ENCODE data around the gene UNC79. TPM values are rescaled to one million over a fixed set of nuclear protein-coding genes. Genes with fewer than 3 reads are reported as not detected.

The UNC79 gene
- total and polyA plus RNA-seq, 5 donors from 2014 or later: not detected

GRCh38 chr14:93548102-93548843 is 117.5 kb downstream of the UNC79 start:
- ATAC-seq (ENCODE audit: low read depth in 2 of 2): no peak
- no peak for DNase-seq
- Histone ChIP-seq H3K27ac (ENCODE audit: insufficient read depth, low read length, poor library complexity, severe bottlenecking) (no peak overlapping the region), H3K27me3 (ENCODE audit: control insufficient read depth, insufficient read depth, low read length) (peaks cover 8% of the 10 kb centered on the region), H3K9me3 (ENCODE audit: control insufficient read depth in 2 of 2, low read length in 2 of 2) (no peaks in the 10 kb centered on the region), H3K36me3 (ENCODE audit: control insufficient read depth, insufficient read depth, low read length) (no peaks in the 10 kb centered on the region), H3K4me3 (ENCODE audit: low read depth, low read length) (no peak overlapping the region), H3K4me1 (ENCODE audit: control insufficient read depth, insufficient read depth, low read length, poor library complexity, severe bottlenecking) (no peaks in the 10 kb centered on the region)
- Mint-ChIP-seq H3K4me1 (no peaks in the 10 kb centered on the region), H3K27me3 (peaks cover 36% of the 10 kb centered on the region), H3K36me3 (no peaks in the 10 kb centered on the region), H3K9me3 (no peaks in the 10 kb centered on the region), H3K27ac (no peak overlapping the region), H3K4me3 (no peak overlapping the region)

- Mint-ChIP-seq H3K27me3 (peaks cover 39% of the 10 kb centered on the region), H3K9me3 (no peaks in the 10 kb centered on the region), H3K36me3 (no peaks in the 10 kb centered on the region), H3K4me3 (no peak overlapping the region), H3K27ac (no peak overlapping the region), H3K4me1 (no peaks in the 10 kb centered on the region)
- Histone ChIP-seq H3K4me3 (ENCODE audit: low read depth, low read length) (no peak overlapping the region), H3K36me3 (ENCODE audit: control insufficient read depth, insufficient read depth, low read length) (no peaks in the 10 kb centered on the region), H3K27me3 (ENCODE audit: control insufficient read depth, insufficient read depth, low read length) (peaks cover 8% of the 10 kb centered on the region), H3K27ac (ENCODE audit: insufficient read depth, low read length, poor library complexity, severe bottlenecking) (no peak overlapping the region), H3K4me1 (ENCODE audit: control insufficient read depth, insufficient read depth, low read length, poor library complexity, severe bottlenecking) (no peaks in the 10 kb centered on the region), H3K9me3 (ENCODE audit: control insufficient read depth in 2 of 2, low read length in 2 of 2) (no peaks in the 10 kb centered on the region)
- ATAC-seq (ENCODE audit: low read depth in 2 of 2): no peak
- no peak for DNase-seq
Observed at GRCh38 chr14:93549595-93549994, 118.9 kb downstream of the UNC79 start.

GRCh38 chr14:93564918-93565317 is 134.2 kb downstream of the UNC79 start:
- H3K9me3 ChIP-seq (ENCODE audit: control insufficient read depth in 2 of 2, low read length in 2 of 2): no peaks in the 10 kb centered on the region
- no peaks in the 10 kb centered on the region for H3K27me3 ChIP-seq (ENCODE audit: control insufficient read depth, insufficient read depth, low read length)
- Mint-ChIP-seq H3K4me1 (no peaks in the 10 kb centered on the region), H3K9me3 (no peaks in the 10 kb centered on the region), H3K36me3 (no peaks in the 10 kb centered on the region), H3K27ac (no peak overlapping the region), H3K27me3 (peaks cover 4% of the 10 kb centered on the region), H3K4me3 (no peak overlapping the region)
- H3K27ac ChIP-seq (ENCODE audit: insufficient read depth, low read length, poor library complexity, severe bottlenecking): no peak overlapping the region
- DNase-seq (no peak), ATAC-seq (ENCODE audit: low read depth in 2 of 2) (no peak)
- no peak overlapping the region for H3K4me3 ChIP-seq (ENCODE audit: low read depth, low read length)
- H3K4me1 ChIP-seq (ENCODE audit: control insufficient read depth, insufficient read depth, low read length, poor library complexity, severe bottlenecking): no peaks in the 10 kb centered on the region
- no peaks in the 10 kb centered on the region for H3K36me3 ChIP-seq (ENCODE audit: control insufficient read depth, insufficient read depth, low read length)

- Histone ChIP-seq H3K36me3 (ENCODE audit: control insufficient read depth, insufficient read depth, low read length) (no peaks in the 10 kb centered on the region), H3K27ac (ENCODE audit: insufficient read depth, low read length, poor library complexity, severe bottlenecking) (no peak overlapping the region), H3K9me3 (ENCODE audit: control insufficient read depth in 2 of 2, low read length in 2 of 2) (no peaks in the 10 kb centered on the region), H3K4me3 (ENCODE audit: low read depth, low read length) (no peak overlapping the region), H3K4me1 (ENCODE audit: control insufficient read depth, insufficient read depth, low read length, poor library complexity, severe bottlenecking) (no peaks in the 10 kb centered on the region), H3K27me3 (ENCODE audit: control insufficient read depth, insufficient read depth, low read length) (no peaks in the 10 kb centered on the region)
- Mint-ChIP-seq H3K4me1 (no peaks in the 10 kb centered on the region), H3K36me3 (no peaks in the 10 kb centered on the region), H3K27me3 (peaks cover 4% of the 10 kb centered on the region), H3K27ac (no peak overlapping the region), H3K4me3 (no peak overlapping the region), H3K9me3 (no peaks in the 10 kb centered on the region)
- ATAC-seq (ENCODE audit: low read depth in 2 of 2) (no peak), DNase-seq (no peak)
Observed at GRCh38 chr14:93566065-93566693, 135.4 kb downstream of the UNC79 start.

GRCh38 chr14:93571275-93571674 is 140.5 kb downstream of the UNC79 start:
- Mint-ChIP-seq H3K4me1 (no peaks in the 10 kb centered on the region), H3K9me3 (no peaks in the 10 kb centered on the region), H3K27me3 (no peaks in the 10 kb centered on the region), H3K27ac (no peak overlapping the region), H3K4me3 (no peak overlapping the region), H3K36me3 (no peaks in the 10 kb centered on the region)
- Histone ChIP-seq H3K4me3 (ENCODE audit: low read depth, low read length) (no peak overlapping the region), H3K27ac (ENCODE audit: insufficient read depth, low read length, poor library complexity, severe bottlenecking) (no peak overlapping the region), H3K36me3 (ENCODE audit: control insufficient read depth, insufficient read depth, low read length) (no peaks in the 10 kb centered on the region), H3K4me1 (ENCODE audit: control insufficient read depth, insufficient read depth, low read length, poor library complexity, severe bottlenecking) (no peaks in the 10 kb centered on the region), H3K9me3 (ENCODE audit: control insufficient read depth in 2 of 2, low read length in 2 of 2) (no peaks in the 10 kb centered on the region), H3K27me3 (ENCODE audit: control insufficient read depth, insufficient read depth, low read length) (peaks cover 5% of the 10 kb centered on the region)
- ATAC-seq (ENCODE audit: low read depth in 2 of 2) (no peak), DNase-seq (no peak)

GRCh38 chr14:93579178-93579577 is 148.4 kb downstream of the UNC79 start:
- H3K27ac Mint-ChIP-seq: no peak overlapping the region

GRCh38 chr14:93582516-93582915 is 151.8 kb downstream of the UNC79 start:
- no peak overlapping the region for H3K27ac Mint-ChIP-seq
- Histone ChIP-seq H3K4me1 (ENCODE audit: control insufficient read depth, insufficient read depth, low read length, poor library complexity, severe bottlenecking) (no peaks in the 10 kb centered on the region), H3K27ac (ENCODE audit: insufficient read depth, low read length, poor library complexity, severe bottlenecking) (no peak overlapping the region), H3K9me3 (ENCODE audit: control insufficient read depth in 2 of 2, low read length in 2 of 2) (no peaks in the 10 kb centered on the region), H3K36me3 (ENCODE audit: control insufficient read depth, insufficient read depth, low read length) (no peaks in the 10 kb centered on the region), H3K4me3 (ENCODE audit: low read depth, low read length) (no peak overlapping the region), H3K27me3 (ENCODE audit: control insufficient read depth, insufficient read depth, low read length) (no peaks in the 10 kb centered on the region)
- no peaks in the 10 kb centered on the region for H3K4me1 Mint-ChIP-seq
- H3K36me3 Mint-ChIP-seq: no peaks in the 10 kb centered on the region
- H3K4me3 Mint-ChIP-seq: no peak overlapping the region
- ATAC-seq (ENCODE audit: low read depth in 2 of 2) (no peak), DNase-seq (no peak)
- H3K27me3 Mint-ChIP-seq: peaks cover 9% of the 10 kb centered on the region
- peaks cover 0 to 1% (median 0%) of the 10 kb centered on the region in 7 donors for H3K9me3 Mint-ChIP-seq

More at GRCh38 chr14:93579178-93579577, 148.4 kb downstream of the UNC79 start:
- H3K27me3 Mint-ChIP-seq: peaks cover 7% of the 10 kb centered on the region
- Histone ChIP-seq H3K9me3 (ENCODE audit: control insufficient read depth in 2 of 2, low read length in 2 of 2) (no peaks in the 10 kb centered on the region), H3K4me1 (ENCODE audit: control insufficient read depth, insufficient read depth, low read length, poor library complexity, severe bottlenecking) (no peaks in the 10 kb centered on the region), H3K27ac (ENCODE audit: insufficient read depth, low read length, poor library complexity, severe bottlenecking) (no peak overlapping the region), H3K4me3 (ENCODE audit: low read depth, low read length) (no peak overlapping the region), H3K27me3 (ENCODE audit: control insufficient read depth, insufficient read depth, low read length) (no peaks in the 10 kb centered on the region), H3K36me3 (ENCODE audit: control insufficient read depth, insufficient read depth, low read length) (no peaks in the 10 kb centered on the region)
- ATAC-seq (ENCODE audit: low read depth in 2 of 2) (no peak), DNase-seq (no peak)
- no peaks in the 10 kb centered on the region for H3K36me3 Mint-ChIP-seq
- no peaks in the 10 kb centered on the region for H3K9me3 Mint-ChIP-seq
- no peak overlapping the region for H3K4me3 Mint-ChIP-seq
- no peaks in the 10 kb centered on the region for H3K4me1 Mint-ChIP-seq

GRCh38 chr14:93587330-93587729 is 156.6 kb downstream of the UNC79 start:
- Histone ChIP-seq H3K4me3 (ENCODE audit: low read depth, low read length) (no peak overlapping the region), H3K27me3 (ENCODE audit: control insufficient read depth, insufficient read depth, low read length) (no peaks in the 10 kb centered on the region), H3K36me3 (ENCODE audit: control insufficient read depth, insufficient read depth, low read length) (no peaks in the 10 kb centered on the region), H3K4me1 (ENCODE audit: control insufficient read depth, insufficient read depth, low read length, poor library complexity, severe bottlenecking) (no peaks in the 10 kb centered on the region), H3K9me3 (ENCODE audit: control insufficient read depth in 2 of 2, low read length in 2 of 2) (no peaks in the 10 kb centered on the region), H3K27ac (ENCODE audit: insufficient read depth, low read length, poor library complexity, severe bottlenecking) (no peak overlapping the region)
- peaks cover 5% of the 10 kb centered on the region for H3K27me3 Mint-ChIP-seq
- H3K4me3 Mint-ChIP-seq: no peak overlapping the region
- DNase-seq: no peak
- peaks cover 0 to 2% (median 0%) of the 10 kb centered on the region in 4 donors for H3K4me1 Mint-ChIP-seq
- no peaks in the 10 kb centered on the region for H3K36me3 Mint-ChIP-seq
- H3K9me3 Mint-ChIP-seq: peaks cover 0 to 1% (median 0%) of the 10 kb centered on the region in 7 donors
- no peak for ATAC-seq (ENCODE audit: low read depth in 2 of 2)
- H3K27ac Mint-ChIP-seq: no peak overlapping the region
